Measurements from ENCODE around the gene CSH2.
"Not testable (repeated sequence)": the region's sequence is repeated elsewhere in the genome, so short reads cannot be mapped to it uniquely, and the experiment has no call there.

CSH2 gene

DNA sequence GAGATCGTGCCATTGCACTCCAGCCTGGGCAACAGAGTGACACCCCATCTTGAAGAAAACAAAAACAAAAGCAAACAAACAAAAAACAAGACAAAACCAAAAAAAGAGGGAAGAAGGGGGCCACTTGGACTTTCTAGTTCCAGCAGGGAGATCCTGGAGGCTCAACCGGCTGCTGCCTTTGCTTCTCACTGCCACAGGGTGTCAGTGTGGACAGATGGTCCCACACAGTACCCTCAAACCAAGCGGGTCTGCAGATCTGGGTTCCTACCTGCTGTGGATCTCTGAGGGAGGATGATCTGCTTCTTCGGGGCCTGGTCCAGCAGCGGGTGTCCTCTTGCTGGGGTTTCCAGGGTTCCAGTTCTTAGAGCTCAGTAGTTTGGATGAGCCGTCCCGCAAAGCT is 6.9 kb downstream of the CSH2 start:
- H3K36me3 ChIP-seq (ENCODE audit: control insufficient read depth, insufficient read depth, low read length); H2AFZ ChIP-seq; H3K27me3 ChIP-seq (ENCODE audit: control insufficient read depth, insufficient read depth, low read length); H3K4me3 ChIP-seq (ENCODE audit: low read depth, low read length); H3K79me2 ChIP-seq; H3K4me1 ChIP-seq; H3K9ac ChIP-seq; H3K27ac ChIP-seq; H3K4me2 ChIP-seq (ENCODE audit: low read length); H3K9me3 ChIP-seq (ENCODE audit: control insufficient read depth, low read length): not testable (repeated sequence)

DNA sequence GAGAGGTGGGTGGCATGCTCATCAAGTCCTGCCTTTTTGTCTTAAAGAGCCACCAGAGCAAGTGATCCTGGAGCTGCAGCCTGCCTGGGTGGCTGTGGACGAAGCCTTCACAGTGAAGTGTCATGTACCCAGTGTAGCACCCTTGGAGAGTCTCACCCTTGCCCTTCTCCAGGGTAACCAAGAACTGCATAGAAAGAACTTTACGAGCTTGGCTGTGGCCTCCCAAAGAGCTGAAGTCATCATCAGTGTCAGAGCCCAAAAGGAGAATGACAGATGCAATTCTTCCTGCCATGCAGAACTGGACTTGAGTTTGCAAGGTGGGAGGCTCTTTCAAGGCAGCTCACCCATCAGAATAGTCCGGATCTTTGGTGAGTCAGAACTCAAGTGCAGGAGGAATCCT is 14.2 kb downstream of the CSH2 start:
- Histone ChIP-seq H3K4me2 (ENCODE audit: low read length) (no peak overlapping the region), H3K27me3 (ENCODE audit: control insufficient read depth, insufficient read depth, low read length) (no peaks in the 10 kb centered on the region), H3K27ac (no peak overlapping the region), H2AFZ (no peak overlapping the region), H3K79me2 (no peaks in the 10 kb centered on the region), H3K9ac (no peak overlapping the region), H3K9me3 (ENCODE audit: control insufficient read depth, low read length) (no peaks in the 10 kb centered on the region), H3K36me3 (ENCODE audit: control insufficient read depth, insufficient read depth, low read length) (no peaks in the 10 kb centered on the region), H3K4me1 (no peaks in the 10 kb centered on the region), H3K4me3 (ENCODE audit: low read depth, low read length) (no peak overlapping the region)
- TF ChIP-seq, protein P1, sequence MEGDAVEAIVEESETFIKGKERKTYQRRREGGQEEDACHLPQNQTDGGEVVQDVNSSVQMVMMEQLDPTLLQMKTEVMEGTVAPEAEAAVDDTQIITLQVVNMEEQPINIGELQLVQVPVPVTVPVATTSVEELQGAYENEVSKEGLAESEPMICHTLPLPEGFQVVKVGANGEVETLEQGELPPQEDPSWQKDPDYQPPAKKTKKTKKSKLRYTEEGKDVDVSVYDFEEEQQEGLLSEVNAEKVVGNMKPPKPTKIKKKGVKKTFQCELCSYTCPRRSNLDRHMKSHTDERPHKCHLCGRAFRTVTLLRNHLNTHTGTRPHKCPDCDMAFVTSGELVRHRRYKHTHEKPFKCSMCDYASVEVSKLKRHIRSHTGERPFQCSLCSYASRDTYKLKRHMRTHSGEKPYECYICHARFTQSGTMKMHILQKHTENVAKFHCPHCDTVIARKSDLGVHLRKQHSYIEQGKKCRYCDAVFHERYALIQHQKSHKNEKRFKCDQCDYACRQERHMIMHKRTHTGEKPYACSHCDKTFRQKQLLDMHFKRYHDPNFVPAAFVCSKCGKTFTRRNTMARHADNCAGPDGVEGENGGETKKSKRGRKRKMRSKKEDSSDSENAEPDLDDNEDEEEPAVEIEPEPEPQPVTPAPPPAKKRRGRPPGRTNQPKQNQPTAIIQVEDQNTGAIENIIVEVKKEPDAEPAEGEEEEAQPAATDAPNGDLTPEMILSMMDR (IDR thresholded peaks at IDR 0.05): no peak

DNA sequence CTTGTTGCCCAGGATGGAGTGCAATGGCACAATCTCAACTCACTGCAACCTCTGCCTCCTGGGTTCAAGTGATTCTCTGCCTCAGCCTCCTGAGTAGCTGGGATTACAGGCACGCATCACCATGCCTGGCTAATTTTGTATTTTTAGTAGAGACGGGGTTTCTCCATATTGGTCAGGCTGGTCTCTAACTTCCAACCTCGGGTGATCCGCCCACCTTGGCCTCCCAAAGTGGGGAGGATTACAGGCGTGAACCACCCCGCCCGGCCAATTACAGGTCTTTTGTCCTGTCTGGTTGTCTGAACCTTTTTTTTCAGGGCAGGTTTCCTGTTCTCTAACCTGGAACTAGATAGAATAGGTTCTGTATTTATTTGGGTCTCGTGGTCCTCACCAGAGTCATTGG is 17.1 kb downstream of the CSH2 start:
- H3K36me3 ChIP-seq (ENCODE audit: control insufficient read depth, insufficient read depth, low read length); H3K9me3 ChIP-seq (ENCODE audit: control insufficient read depth, low read length); H2AFZ ChIP-seq; H3K79me2 ChIP-seq; H3K4me2 ChIP-seq (ENCODE audit: low read length); H3K4me1 ChIP-seq; H3K27ac ChIP-seq; H3K4me3 ChIP-seq (ENCODE audit: low read depth, low read length); H3K27me3 ChIP-seq (ENCODE audit: control insufficient read depth, insufficient read depth, low read length); H3K9ac ChIP-seq: not testable (repeated sequence)

DNA sequence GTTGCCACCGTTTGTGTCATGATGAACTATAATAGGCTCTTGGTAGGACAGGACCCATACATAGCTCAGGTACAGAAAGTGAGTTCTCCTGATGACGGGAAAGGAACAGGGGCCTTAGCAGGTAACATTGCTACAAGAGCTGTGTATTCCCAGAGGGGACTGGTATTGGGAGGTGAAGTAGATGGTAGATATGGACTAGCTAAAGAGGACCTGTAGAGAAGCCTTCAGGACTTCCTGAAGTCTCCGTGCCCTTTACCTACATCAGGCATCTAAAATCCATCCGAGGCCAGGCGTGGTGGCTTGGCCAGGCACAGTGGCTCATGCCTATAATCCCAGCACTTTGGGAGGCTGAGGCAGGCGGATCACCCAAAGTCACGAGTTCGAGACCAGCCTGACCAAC is 18.3 kb downstream of the CSH2 start:
- H3K4me2 ChIP-seq (ENCODE audit: low read length): no peak overlapping the region
- H3K4me3 ChIP-seq (ENCODE audit: low read depth, low read length): no peak overlapping the region
- H3K4me1 ChIP-seq: peaks cover 3% of the 10 kb centered on the region
- H3K9me3 ChIP-seq (ENCODE audit: control insufficient read depth, low read length): no peaks in the 10 kb centered on the region
- no peaks in the 10 kb centered on the region for H3K79me2 ChIP-seq
- no peaks in the 10 kb centered on the region for H3K36me3 ChIP-seq (ENCODE audit: control insufficient read depth, insufficient read depth, low read length)
- no peak overlapping the region for H2AFZ ChIP-seq
- H3K9ac ChIP-seq: no peak overlapping the region
- TF ChIP-seq, protein P1 (IDR thresholded peaks at IDR 0.05): no peak
- H3K27ac ChIP-seq: no peak overlapping the region
- no peaks in the 10 kb centered on the region for H3K27me3 ChIP-seq (ENCODE audit: control insufficient read depth, insufficient read depth, low read length)

DNA sequence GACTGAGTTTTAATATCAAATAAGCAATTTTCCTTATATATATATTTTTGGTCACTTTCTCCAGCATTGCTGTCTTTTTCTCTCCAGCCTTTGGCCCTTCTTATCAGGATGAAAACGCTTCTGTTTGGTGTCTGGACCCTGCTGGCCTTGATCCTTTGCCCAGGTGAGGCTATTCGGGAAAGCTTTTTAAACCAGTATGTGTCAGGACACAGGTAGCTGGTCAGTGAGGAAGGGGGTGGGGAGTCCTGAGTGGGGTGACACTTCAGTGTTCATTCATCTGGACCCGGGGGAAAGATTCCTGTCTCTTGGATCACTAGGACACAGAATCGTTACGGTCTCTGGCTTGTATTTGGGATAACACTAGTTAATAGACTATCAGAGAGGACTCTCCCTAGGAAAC is 18.8 kb downstream of the CSH2 start:
- no peaks in the 10 kb centered on the region for H3K36me3 ChIP-seq (ENCODE audit: control insufficient read depth, insufficient read depth, low read length)
- H3K27me3 ChIP-seq (ENCODE audit: control insufficient read depth, insufficient read depth, low read length): no peaks in the 10 kb centered on the region
- no peak overlapping the region for H3K9ac ChIP-seq
- H3K4me3 ChIP-seq (ENCODE audit: low read depth, low read length): no peak overlapping the region
- TF ChIP-seq, protein P1 (IDR thresholded peaks at IDR 0.05): no peak
- no peaks in the 10 kb centered on the region for H3K79me2 ChIP-seq
- no peak overlapping the region for H2AFZ ChIP-seq
- H3K27ac ChIP-seq: no peak overlapping the region
- H3K9me3 ChIP-seq (ENCODE audit: control insufficient read depth, low read length): no peaks in the 10 kb centered on the region
- no peak overlapping the region for H3K4me2 ChIP-seq (ENCODE audit: low read length)
- H3K4me1 ChIP-seq: peaks cover 3% of the 10 kb centered on the region

DNA sequence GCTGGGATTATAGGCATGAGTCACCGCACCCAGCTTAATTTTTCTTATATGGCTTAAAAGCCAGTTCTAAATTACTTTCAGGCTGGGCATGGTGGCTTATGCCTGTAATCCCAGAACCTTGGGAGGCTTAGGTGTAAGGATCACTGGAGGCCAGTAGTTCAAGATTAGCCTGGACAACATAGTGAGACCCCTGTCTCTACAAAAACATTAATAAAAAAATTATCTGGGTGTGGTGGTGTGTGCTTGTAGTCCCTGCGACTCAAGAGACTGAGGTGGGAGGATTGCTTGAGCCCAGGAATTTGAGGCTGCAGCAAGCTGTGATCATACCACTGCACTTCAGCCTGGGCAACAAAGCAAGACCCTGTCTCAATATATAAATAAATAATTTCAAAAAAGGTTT is 20.2 kb downstream of the CSH2 start:
- Histone ChIP-seq H3K9ac (no peak overlapping the region), H3K9me3 (ENCODE audit: control insufficient read depth, low read length) (no peaks in the 10 kb centered on the region), H3K4me1 (peaks cover 6% of the 10 kb centered on the region), H3K4me2 (ENCODE audit: low read length) (no peak overlapping the region), H3K4me3 (ENCODE audit: low read depth, low read length) (no peak overlapping the region), H3K27ac (no peak overlapping the region), H3K27me3 (ENCODE audit: control insufficient read depth, insufficient read depth, low read length) (no peaks in the 10 kb centered on the region), H3K79me2 (no peaks in the 10 kb centered on the region), H3K36me3 (ENCODE audit: control insufficient read depth, insufficient read depth, low read length) (no peaks in the 10 kb centered on the region), H2AFZ (no peak overlapping the region)
- TF ChIP-seq, protein P1 (IDR thresholded peaks at IDR 0.05): no peak

All from parathyroid adenoma (tissue), 2 donors.